AG10803 (cell line): Measurements from ENCODE around the gene TBC1D8.
A peak's percentile ranks its signal among the peaks of the same experiment; 100 is the strongest.

Source experiments
- DNase-seq: peaks from one replicate; pipeline ENCODE4 v3.0.0; 2010; ENCODE audit warnings: low read depth
- H3K4me3 ChIP-seq: 2 replicates; pipeline ENCODE4 v1.5.1; 2011; ENCODE audit warnings: mild to moderate bottlenecking, low read length, control low read depth
- CTCF ChIP-seq: conservative IDR thresholded peaks from 2 replicates; pipeline ENCODE4 v1.5.1; 2011; ENCODE audit warnings: mild to moderate bottlenecking, low read length, control low read depth, inconsistent platforms

Gene TBC1D8

GRCh38 chr2:101152272-101153076 is 1.3 kb upstream of the TBC1D8 start:
- peak overlapping the region; percentile 6; the same call in 1 of the 2 replicates for H3K4me3 ChIP-seq
- peak; percentile 62 for DNase-seq
- TF ChIP-seq CTCF: peak; percentile 78

- DNase-seq: no peak
- no peak for TF ChIP-seq CTCF
- H3K4me3 ChIP-seq: peak overlapping the region; percentile 70
These were observed 683 bp upstream of the TBC1D8 start for GRCh38 chr2:101151859-101152271.

GRCh38 chr2:101150306-101151145 is 656 bp downstream of the TBC1D8 start:
- TF ChIP-seq CTCF: no peak
- DNase-seq: no peak
- H3K4me3 ChIP-seq: peak overlapping the region; percentile 60

GRCh38 chr2:101149241-101150192 is 1.7 kb downstream of the TBC1D8 start:
- H3K4me3 ChIP-seq: peak overlapping the region; percentile 60
- TF ChIP-seq CTCF: no peak
- DNase-seq: no peak

- no peak for DNase-seq
- H3K4me3 ChIP-seq: no peak overlapping the region
- TF ChIP-seq CTCF: no peak
These were observed 2.4 kb downstream of the TBC1D8 start for GRCh38 chr2:101148777-101149176.

- DNase-seq: no peak
- H3K4me3 ChIP-seq: no peak overlapping the region
- no peak for TF ChIP-seq CTCF
These were observed 3.2 kb downstream of the TBC1D8 start for GRCh38 chr2:101147971-101148370.
